NCI-H2227 (cell line): Measurements from ENCODE around the gene OAS2.

Experiments used
- DNase-seq: peaks from one replicate; lab custom pipeline; 2025; ENCODE audit not compliant: unreplicated experiment; lab: John Stamatoyannopoulos, UW

The OAS2 gene

GRCh38 chr12:113016796-113017195 lies 38.5 kb downstream of the OAS2 start:
- DNase-seq: no peak

DNA sequence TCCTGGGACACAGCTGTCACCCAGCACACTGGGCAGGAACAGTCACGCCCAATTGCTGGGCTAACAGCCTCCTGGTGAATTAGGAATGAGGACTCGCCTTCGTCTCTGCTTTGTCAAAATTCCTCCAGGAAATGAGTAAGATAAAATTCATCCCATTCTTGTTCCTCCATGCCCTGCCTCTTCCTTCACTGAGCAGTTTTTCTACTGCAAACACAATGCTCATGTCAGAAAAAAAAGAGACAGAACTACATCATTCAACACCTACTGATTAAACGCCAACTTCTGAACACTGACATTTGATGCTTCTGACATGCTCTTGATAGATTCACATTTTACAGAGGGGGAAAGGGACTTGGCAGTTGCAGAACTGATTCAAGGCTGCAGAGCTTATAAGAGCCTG lies 40.7 kb downstream of the OAS2 start:
- DNase-seq: no peak

DNA sequence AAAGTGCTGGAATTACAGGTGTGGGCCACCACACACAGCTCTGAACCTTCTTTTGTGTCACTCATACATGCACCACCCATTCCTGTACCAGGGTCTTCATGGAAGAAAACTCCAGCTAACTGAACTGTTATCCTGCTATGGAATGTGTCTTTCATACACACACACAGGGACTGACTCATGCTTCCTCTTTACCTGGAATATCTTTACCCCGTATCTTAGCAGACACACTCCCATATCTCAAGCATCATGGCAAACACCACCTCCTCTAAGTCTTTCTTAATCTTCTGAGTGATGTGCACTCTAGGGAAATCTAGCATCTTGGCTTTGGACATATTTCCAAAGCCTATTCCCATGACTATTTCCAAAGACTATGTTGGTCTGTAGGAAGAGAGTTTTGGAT lies 43.2 kb downstream of the OAS2 start:
- DNase-seq: no peak

- no peak for DNase-seq
These were observed 44.4 kb downstream of the OAS2 start for GRCh38 chr12:113022563-113023297.

DNA sequence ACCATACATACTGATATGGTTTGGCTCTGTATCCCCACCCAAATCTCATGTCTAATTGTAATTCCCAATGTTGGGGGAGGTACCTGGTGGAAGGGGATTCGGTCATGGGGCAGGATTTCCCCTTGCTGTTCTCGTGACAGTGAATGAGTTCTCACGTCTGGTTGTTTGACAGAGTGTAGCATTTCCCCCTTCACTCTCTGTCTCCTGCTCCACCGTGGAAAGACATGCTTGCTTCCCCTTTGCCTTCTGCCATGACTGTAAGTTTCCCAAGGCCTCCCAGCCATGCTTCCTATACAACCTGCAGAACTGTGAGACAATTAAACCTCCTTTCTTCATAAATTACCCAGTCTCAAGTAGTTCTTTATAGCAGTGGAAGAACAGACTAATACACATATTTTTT lies 49.4 kb downstream of the OAS2 start:
- DNase-seq: no peak

- DNase-seq: peak; percentile 83
These were observed 52.7 kb downstream of the OAS2 start for GRCh38 chr12:113030875-113031525.

- DNase-seq: no peak
These were observed 61.7 kb downstream of the OAS2 start for GRCh38 chr12:113039911-113040445.

- DNase-seq: no peak
These were observed 62.4 kb downstream of the OAS2 start for GRCh38 chr12:113040722-113041171.

DNA sequence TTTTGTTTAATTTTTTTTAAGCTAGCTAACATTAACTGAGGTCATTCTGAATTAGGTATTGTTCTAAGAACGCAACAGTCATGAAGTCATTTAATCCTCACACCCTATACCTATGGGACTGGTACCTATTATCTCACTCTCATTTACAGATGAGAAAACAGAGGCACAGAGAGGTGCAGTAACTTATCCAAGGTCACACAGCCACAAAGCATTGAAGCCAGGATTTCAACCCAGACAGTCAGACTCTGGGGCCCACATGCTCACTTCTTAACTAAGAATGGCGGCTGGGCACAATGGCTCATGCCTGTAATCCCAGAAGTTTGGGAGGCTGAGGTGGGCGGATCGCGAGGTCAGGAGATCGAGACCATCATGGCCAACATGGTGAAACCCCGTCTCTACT lies 63.2 kb downstream of the OAS2 start:
- no peak for DNase-seq

DNA sequence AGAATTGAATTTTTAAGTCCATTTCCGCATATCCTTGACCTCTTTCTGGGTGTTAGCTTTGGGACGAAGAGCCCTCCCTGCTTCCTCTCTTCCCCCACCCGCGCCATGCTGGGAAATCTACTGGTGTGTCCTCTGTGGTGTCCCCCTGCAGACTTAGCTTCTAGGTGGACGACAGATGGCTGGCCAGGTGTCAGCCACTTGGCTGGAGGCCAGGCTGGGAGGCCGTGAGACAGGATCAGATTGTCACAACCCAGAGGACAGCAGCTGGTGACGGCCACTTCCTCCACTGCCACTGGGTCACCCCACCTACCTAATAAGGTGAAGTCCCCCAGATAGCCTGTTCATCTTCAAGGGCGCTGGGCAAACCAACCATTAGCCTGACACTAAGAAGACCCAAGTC lies 64.9 kb downstream of the OAS2 start:
- DNase-seq: no peak

DNA sequence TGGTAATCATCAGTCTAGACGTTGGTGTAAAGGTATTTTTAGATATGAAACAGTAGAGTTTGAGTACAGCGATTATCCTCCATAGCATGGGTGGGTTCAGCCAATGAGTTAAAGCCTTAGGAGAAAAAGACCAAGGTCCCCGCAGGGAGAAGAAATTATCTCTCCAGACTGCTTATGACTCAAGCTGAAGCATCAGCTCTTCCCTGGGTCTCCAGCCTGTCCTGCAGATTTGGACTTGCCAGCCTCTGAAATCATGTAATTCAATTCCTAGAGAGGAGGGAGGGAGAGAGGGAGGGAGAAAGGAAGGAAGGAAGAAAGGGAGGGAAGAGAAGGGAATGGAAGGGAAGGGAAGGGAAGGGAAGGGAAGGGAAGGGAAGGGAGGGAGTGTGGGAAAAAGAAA lies 66.2 kb downstream of the OAS2 start:
- DNase-seq: no peak

- DNase-seq: peak; percentile 78
These were observed 70.4 kb downstream of the OAS2 start for GRCh38 chr12:113048716-113049127.

DNA sequence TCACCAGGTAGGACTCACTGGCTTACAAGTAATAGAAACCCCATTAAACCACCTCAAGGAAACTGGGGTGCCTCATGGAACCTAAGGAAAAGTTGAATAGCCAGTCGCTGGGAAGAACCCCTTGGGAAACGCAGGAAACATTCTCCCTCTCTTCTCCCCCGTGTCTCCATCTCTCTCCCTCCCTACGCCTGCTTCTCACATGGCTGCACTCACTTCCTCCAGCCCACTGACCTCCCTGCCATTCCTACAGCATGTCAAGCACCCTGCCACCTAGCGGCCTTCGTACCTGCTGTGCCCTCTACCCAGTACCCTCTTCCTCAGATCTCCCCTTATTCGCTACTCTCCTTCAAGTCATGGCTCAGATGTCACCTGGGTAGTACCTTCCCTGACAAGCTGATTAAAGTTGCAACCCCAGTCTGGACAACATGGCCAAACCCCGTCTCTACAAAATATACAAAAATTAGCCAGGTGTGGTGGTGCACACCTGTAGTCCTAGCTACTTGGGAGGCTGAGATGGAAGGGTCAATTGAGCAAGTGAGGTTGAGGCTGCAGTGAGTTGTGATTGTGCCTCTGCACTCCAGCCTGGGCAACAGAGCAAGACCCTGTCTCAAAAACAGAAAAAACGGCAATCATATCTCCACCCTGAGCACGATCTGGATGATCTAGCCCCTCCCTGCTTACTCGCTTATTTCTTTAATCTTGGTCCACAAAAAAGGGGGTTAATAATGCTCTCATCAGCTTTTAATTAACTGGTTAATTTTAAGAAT lies 71.8 kb downstream of the OAS2 start:
- no peak for DNase-seq

GRCh38 chr12:113050795-113051194 lies 72.5 kb downstream of the OAS2 start:
- DNase-seq: no peak

DNA sequence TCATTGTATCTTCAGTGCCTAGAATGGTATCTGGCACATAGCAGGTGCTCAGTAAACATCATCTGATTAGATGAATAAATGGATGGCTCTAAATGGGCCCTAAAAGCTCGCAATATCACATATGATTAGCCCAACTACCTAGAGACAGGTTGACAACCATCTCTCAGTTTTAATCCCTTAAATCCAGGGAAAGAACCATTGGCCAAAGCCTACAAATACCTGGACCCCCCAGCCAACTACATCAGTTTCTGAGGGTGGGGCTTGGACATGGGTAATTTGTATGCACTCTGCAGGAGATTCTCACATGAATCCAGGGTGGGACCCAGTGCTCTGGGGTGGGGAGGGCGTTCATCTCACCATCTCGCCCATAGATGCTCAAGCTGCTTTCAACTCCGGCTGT lies 73.4 kb downstream of the OAS2 start:
- DNase-seq: no peak

DNA sequence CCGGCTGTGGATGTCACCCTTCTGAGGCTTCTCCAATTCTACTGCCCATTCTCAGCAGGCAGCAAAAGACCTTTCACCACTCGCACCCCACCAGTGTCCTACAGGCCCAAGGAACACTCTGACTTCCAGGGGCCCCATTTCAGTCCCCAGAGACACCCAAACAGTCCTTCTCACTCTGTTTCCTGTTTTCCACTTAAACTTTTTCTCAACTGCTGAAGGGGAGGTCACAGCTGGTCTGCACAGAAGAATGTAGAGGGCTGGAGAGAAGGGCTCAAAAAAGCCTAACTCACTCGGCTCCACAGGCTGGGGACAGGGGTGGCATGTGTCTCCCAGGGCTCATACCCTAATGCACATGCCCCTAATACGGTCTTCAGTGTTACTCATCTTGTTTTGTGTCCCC lies 74.0 kb downstream of the OAS2 start:
- DNase-seq: no peak

- DNase-seq: no peak
These were observed 76.7 kb downstream of the OAS2 start for GRCh38 chr12:113054948-113055486.

DNA sequence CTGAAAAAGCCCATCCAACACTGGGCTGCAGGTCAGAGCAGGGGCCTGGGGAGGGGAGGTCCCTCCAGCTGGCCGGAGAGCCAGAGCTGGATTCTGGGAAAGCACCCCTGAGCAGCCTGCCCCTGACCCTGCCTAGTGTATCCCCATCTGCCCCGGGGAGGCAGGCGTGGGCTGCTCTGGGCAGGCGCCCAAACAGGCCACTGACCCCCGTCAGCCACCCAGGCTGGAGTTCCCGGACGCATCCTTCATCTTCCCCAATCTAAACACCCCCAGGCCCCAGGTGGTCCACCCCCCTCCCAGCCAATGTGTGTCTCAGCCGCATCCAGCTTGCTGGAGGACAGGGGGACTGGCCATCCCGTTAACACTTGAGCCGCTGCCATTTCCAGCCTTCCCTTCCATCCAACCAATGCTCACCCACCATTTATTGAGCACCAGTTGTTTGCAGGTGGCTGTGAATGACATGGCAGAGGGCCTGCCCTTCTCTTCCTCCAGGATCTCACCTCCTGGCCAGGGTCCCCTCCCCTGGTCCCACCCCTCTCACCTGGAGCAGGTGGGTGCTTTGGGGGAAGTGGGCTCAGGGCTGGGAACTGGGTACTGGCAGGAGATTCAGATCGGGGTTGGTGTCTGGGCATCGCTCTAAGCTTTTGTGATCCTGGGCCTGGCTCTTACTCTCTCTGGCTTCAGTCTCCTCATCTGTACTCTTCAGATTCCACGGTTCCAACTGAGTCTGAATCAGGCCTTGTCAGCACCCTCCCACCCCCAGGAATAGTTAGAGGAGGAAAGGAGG lies 77.5 kb downstream of the OAS2 start:
- no peak for DNase-seq

GRCh38 chr12:113056381-113056630 lies 78.0 kb downstream of the OAS2 start:
- DNase-seq: no peak

DNA sequence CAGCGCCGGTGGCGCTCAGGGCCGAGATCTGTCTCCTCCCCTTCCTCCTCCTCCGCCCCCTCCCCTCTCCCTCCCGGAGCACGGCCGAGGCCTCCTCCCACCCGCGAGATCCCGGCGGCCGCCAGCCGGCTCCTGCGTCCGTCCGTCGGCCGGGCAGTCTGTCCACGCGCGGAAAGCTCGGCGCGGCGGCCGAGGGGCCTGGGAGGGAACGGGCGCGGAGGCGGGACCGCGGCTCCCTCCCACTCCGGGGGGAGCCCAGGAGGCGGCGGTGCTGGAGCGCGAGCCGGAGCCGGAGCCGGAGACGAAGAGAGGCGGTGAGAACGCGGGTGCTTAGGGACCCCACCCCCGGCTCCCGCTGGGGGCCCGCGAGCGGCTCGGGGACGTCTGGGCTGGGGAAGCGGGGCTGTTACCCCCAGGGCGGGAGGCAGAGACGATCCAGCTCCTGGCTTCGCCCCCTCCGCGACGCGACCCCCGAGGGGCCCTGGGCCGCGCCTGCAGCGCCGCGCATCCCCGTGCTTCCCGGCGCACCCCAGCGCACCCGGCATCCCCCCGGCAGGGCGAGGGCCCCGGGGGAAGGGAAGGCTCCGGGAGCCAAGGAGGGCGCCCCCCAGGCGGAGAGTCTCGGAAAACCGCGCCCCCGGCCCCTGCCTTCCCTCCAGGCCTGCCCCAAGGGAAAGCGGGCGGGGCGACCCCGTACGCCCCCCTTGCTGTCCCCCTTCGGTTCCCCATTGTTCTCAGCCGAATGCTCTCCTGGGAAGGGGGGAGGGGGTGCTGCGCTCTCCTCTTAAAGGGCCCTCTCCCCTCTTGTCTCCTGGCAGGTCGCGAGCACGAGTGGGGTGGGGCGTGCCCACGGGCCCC lies 78.5 kb downstream of the OAS2 start, which contains the start of gene DTX1:
TSS of gene DTX1 (plus strand) at position 100 of the 858 bp plus-strand sequence. CDS start 1,463 bp downstream, outside the sequence.
- DNase-seq: peak; percentile 66
